Aorta (tissue), 5 donors: ENCODE measurements around the gene CELF5. TPM values are rescaled to one million over a fixed set of nuclear protein-coding genes. Genes with fewer than 3 reads are reported as not detected.
"Not testable (repeated sequence)": the region's sequence is repeated elsewhere in the genome, so short reads cannot be mapped to it uniquely, and the experiment has no call there.

Source experiments
- ATAC-seq: fragments of 200-7000 bp; cut with Tn5 transposase; one replicate; pipeline ENCODE4 v1.9.1; 2022; ENCODE audit warnings: moderate library complexity; ENCODE audit not compliant: low FRiP score
- DNase-seq, 2 donors: peaks; one replicate each; pipeline ENCODE4 v3.0.0-alpha.2; 2020
- H3K27ac ChIP-seq, 2 donors: one replicate each; pipeline ENCODE4 v1.5.1; 2013; ENCODE audit warnings: low read length in 2 of 2, mild to moderate bottlenecking in 2 of 2, moderate library complexity in 2 of 2, control low read depth in 1 of 2, inconsistent platforms in 1 of 2, low read depth in 1 of 2
- H3K27me3 ChIP-seq, 2 donors: one replicate each; pipeline ENCODE4 v1.6.1; 2013; ENCODE audit warnings: control low read depth in 1 of 2, low read length in 1 of 2, mild to moderate bottlenecking in 1 of 2, moderate library complexity in 1 of 2; ENCODE audit not compliant: insufficient read depth in 2 of 2, control insufficient read depth in 1 of 2
- H3K36me3 ChIP-seq, 2 donors: one replicate each; pipeline ENCODE4 v1.6.1; 2013; ENCODE audit warnings: control low read depth in 1 of 2, low read length in 1 of 2, mild to moderate bottlenecking in 1 of 2; ENCODE audit not compliant: insufficient read depth in 2 of 2, control insufficient read depth in 1 of 2
- H3K4me1 ChIP-seq, 2 donors: one replicate each; pipeline ENCODE4 v1.6.1; 2013; ENCODE audit warnings: low read length in 2 of 2, control low read depth in 1 of 2, mild to moderate bottlenecking in 1 of 2, moderate library complexity in 1 of 2; ENCODE audit not compliant: insufficient read depth in 2 of 2, control insufficient read depth in 1 of 2
- H3K4me3 ChIP-seq, 2 donors: one replicate each; pipeline ENCODE4 v1.5.1; 2013; ENCODE audit warnings: low read length in 2 of 2, control low read depth in 1 of 2, mild to moderate bottlenecking in 1 of 2
- H3K9me3 ChIP-seq: one replicate; pipeline ENCODE4 v1.6.1; 2013; ENCODE audit warnings: mild to moderate bottlenecking, low read length; ENCODE audit not compliant: control insufficient read depth
- WGBS, 2 donors: extraction: QIAGEN DNeasy Blood & Tissue Kit; methylation state at CpG; one replicate each; pipeline ENCODE4 v1.1.7; 2013; 5-methylcytosine and 5-hydroxymethylcytosine counted together
- intact Hi-C, 2 donors: fragments of 100-400 bp; cut with DNase I; formaldehyde crosslinking; loops; one replicate each; pipeline versions ENCODE4 v1.14.2 to v1.15.0; 2022
- polyA plus RNA-seq, 2 donors: library from polyadenylated mRNA; stranded (reverse); fragments of 200-250 nt; gene quantifications; one replicate each; pipeline ENCODE4 v1.2.3, GENCODE V29; 2013
- total RNA-seq, 2 donors: library from RNA; stranded (reverse); fragmentation: NEBNext Ultra II Directional; extraction: Animal tissue kit (Norgen Biotek cat#: 25700); gene quantifications; one replicate each; pipeline ENCODE4 v1.2.1, GENCODE V29; 2021
- donor health status: healthy with polysubstance abuse.
- donor health status: Bipolar disorder and iron deficiency.
- donor health status: DM: no; HTN: no; CAD: no.
- donor health status: DM: no; HTN: no; CAD: no.
- donor health status: DM: yes; HTN: yes; CAD: no.

CELF5 gene
- total and polyA plus RNA-seq, 4 donors = 0.08 TPM; not detected in 3

GRCh38 chr19:3233116-3233515, 8.7 kb downstream of the CELF5 start:
- 75 to 76% methylated on average over 4 of the region's 4 CpGs for WGBS, 2 donors
- DNase-seq = no peak
- no peaks in the 10 kb centered on the region for H3K9me3 ChIP-seq
- no peaks in the 10 kb centered on the region for H3K27me3 ChIP-seq
- H3K4me3 ChIP-seq = no peak overlapping the region
- no peak for ATAC-seq
- no peaks in the 10 kb centered on the region for H3K36me3 ChIP-seq
- intact Hi-C loops = no loop called here
- no peak overlapping the region for H3K27ac ChIP-seq
- no peaks in the 10 kb centered on the region for H3K4me1 ChIP-seq

- no peaks in the 10 kb centered on the region for H3K27me3 ChIP-seq
- WGBS, 2 donors = 65 to 70% methylated on average over 4 of the region's 4 CpGs
- no peak for ATAC-seq
Measured at GRCh38 chr19:3233831-3234230, 9.4 kb downstream of the CELF5 start.

GRCh38 chr19:3234800-3235199, 10.3 kb downstream of the CELF5 start:
- Histone ChIP-seq H3K4me3 (no peak overlapping the region), H3K27ac (no peak overlapping the region), H3K36me3 (no peaks in the 10 kb centered on the region), H3K9me3 (peaks cover 2% of the 10 kb centered on the region), H3K4me1 (no peaks in the 10 kb centered on the region), H3K27me3 (no peaks in the 10 kb centered on the region)
- DNase-seq (no peak), ATAC-seq (no peak)
- intact Hi-C loops = no loop called here
- 59 to 63% methylated on average over 9 of the region's 9 CpGs for WGBS, 2 donors

More at GRCh38 chr19:3233831-3234230, 9.4 kb downstream of the CELF5 start:
- H3K27ac ChIP-seq = no peak overlapping the region
- no peaks in the 10 kb centered on the region for H3K36me3 ChIP-seq
- H3K4me1 ChIP-seq = no peaks in the 10 kb centered on the region
- intact Hi-C loops = no loop called here
- H3K9me3 ChIP-seq = peaks cover 2% of the 10 kb centered on the region
- H3K4me3 ChIP-seq = no peak overlapping the region
- DNase-seq = no peak

- H3K27ac ChIP-seq, H3K36me3 ChIP-seq, H3K4me3 ChIP-seq, DNase-seq, intact Hi-C loops, H3K9me3 ChIP-seq, H3K4me1 ChIP-seq, H3K27me3 ChIP-seq, ATAC-seq: not testable (repeated sequence)
- 75% methylated on average over 2 of the region's 2 CpGs for WGBS, 2 donors
Measured at GRCh38 chr19:3235604-3236003, 11.1 kb downstream of the CELF5 start.

- ATAC-seq (no peak), DNase-seq (no peak)
- Histone ChIP-seq H3K4me1 (no peaks in the 10 kb centered on the region), H3K27me3 (no peaks in the 10 kb centered on the region), H3K9me3 (peaks cover 2% of the 10 kb centered on the region), H3K27ac (no peak overlapping the region), H3K36me3 (no peaks in the 10 kb centered on the region), H3K4me3 (no peak overlapping the region)
- 65 to 67% methylated on average over 4 of the region's 4 CpGs for WGBS, 2 donors
- intact Hi-C loops = no loop called here
Measured at GRCh38 chr19:3236272-3236671, 11.8 kb downstream of the CELF5 start.

GRCh38 chr19:3238066-3238561, 13.7 kb downstream of the CELF5 start:
- H3K4me3 ChIP-seq = no peak overlapping the region
- no peak overlapping the region for H3K27ac ChIP-seq
- H3K9me3 ChIP-seq = peaks cover 2% of the 10 kb centered on the region
- no peaks in the 10 kb centered on the region for H3K36me3 ChIP-seq
- 86 to 92% methylated on average over 7 of the region's 7 CpGs for WGBS, 2 donors
- ATAC-seq (no peak), DNase-seq (no peak)
- intact Hi-C loops = no loop called here
- H3K27me3 ChIP-seq = no peaks in the 10 kb centered on the region
- no peaks in the 10 kb centered on the region for H3K4me1 ChIP-seq

GRCh38 chr19:3239367-3239766, 14.9 kb downstream of the CELF5 start:
- WGBS, 2 donors = 67 to 76% methylated on average over 5 of the region's 5 CpGs
- intact Hi-C loops = no loop called here
- DNase-seq = no peak
- Histone ChIP-seq H3K27ac (no peak overlapping the region), H3K27me3 (no peaks in the 10 kb centered on the region), H3K4me3 (no peak overlapping the region), H3K36me3 (no peaks in the 10 kb centered on the region), H3K9me3 (peaks cover 2% of the 10 kb centered on the region), H3K4me1 (no peaks in the 10 kb centered on the region)
- no peak for ATAC-seq

GRCh38 chr19:3243819-3244700, 19.6 kb downstream of the CELF5 start:
- 41 to 44% methylated on average over 23 of the region's 23 CpGs for WGBS, 2 donors
- Histone ChIP-seq H3K4me1 (no peaks in the 10 kb centered on the region), H3K27me3 (no peaks in the 10 kb centered on the region), H3K4me3 (no peak overlapping the region), H3K9me3 (no peaks in the 10 kb centered on the region), H3K36me3 (no peaks in the 10 kb centered on the region), H3K27ac (no peak overlapping the region)
- DNase-seq (no peak), ATAC-seq (no peak)
- intact Hi-C loops = no loop called here

GRCh38 chr19:3245050-3245449, 20.6 kb downstream of the CELF5 start:
- ATAC-seq (no peak), DNase-seq (no peak)

More at GRCh38 chr19:3245050-3245449, 20.6 kb downstream of the CELF5 start:
- no peak overlapping the region for H3K4me3 ChIP-seq
- no peaks in the 10 kb centered on the region for H3K27me3 ChIP-seq
- WGBS, 2 donors = 92 to 93% methylated on average over 9 of the region's 9 CpGs
- intact Hi-C loops = no loop called here
- H3K27ac ChIP-seq = no peak overlapping the region
- no peaks in the 10 kb centered on the region for H3K9me3 ChIP-seq
- H3K4me1 ChIP-seq = no peaks in the 10 kb centered on the region
- H3K36me3 ChIP-seq = no peaks in the 10 kb centered on the region
